ENCODE measurements around the gene DNALI1.

- no peak for TF ChIP-seq CTCF (IDR thresholded peaks at IDR 0.05; ENCODE audit: poor library complexity)
- no peak for TF ChIP-seq EZH2phosphoT487 (IDR thresholded peaks at IDR 0.05; ENCODE audit: low read depth, severe bottlenecking, unreplicated experiment)
- no peak for TF ChIP-seq EZH2 (IDR thresholded peaks at IDR 0.05; ENCODE audit: borderline replicate concordance)
These were observed 7.4 kb upstream of the DNALI1 start for GRCh38 chr1:37549341-37549740.

Measured in hepatocyte (in vitro differentiated cells).